Lower leg skin (tissue), 4 donors: ENCODE results near the gene GABBR2. TPM values are rescaled to one million over a fixed set of nuclear protein-coding genes. Genes with fewer than 3 reads are reported as not detected.

ENCODE experiments used
- DNase-seq, 2 donors: peaks; one replicate each; pipeline ENCODE4 v3.0.0-alpha.2; 2019; ENCODE audit warnings: low spot score in 2 of 2
- H3K4me3 ChIP-seq: fragments of 200-600 bp; sonication (generic); 2 replicates; pipeline ENCODE4 v1.5.1; 2017; ENCODE audit warnings: mild to moderate bottlenecking, low read depth; ENCODE audit not compliant: poor library complexity, severe bottlenecking
- POLR2A ChIP-seq, 2 donors: fragments of 450-650 bp; IDR thresholded peaks; one replicate each; pipeline ENCODE4 v1.6.1; 2016 to 2017; ENCODE audit warnings: antibody characterized with exemption in 2 of 2, mild to moderate bottlenecking in 1 of 2, moderate library complexity in 1 of 2
- WGBS, 2 donors: methylation state at CpG; one replicate each; pipeline ENCODE4 v1.1.5; 2018; 5-methylcytosine and 5-hydroxymethylcytosine counted together
- intact Hi-C: fragments of 100-400 bp; cut with DNase I; formaldehyde crosslinking; loops from one replicate; pipeline ENCODE4 v1.15.0; 2023; ENCODE audit warnings: low total_unique reads
- total RNA-seq, 4 donors: library from RNA; depleted of rRNA; stranded (reverse); fragments of >200 nt; gene quantifications; one replicate each; pipeline ENCODE4 v1.1.0, GENCODE V29; 2016
- TF ChIP-seq, protein P1 (sequence below), 3 donors: fragments of 450-650 bp; IDR thresholded peaks; one replicate each; pipeline ENCODE4 v1.5.1; 2016; ENCODE audit warnings: antibody characterized with exemption in 3 of 3, mild to moderate bottlenecking in 3 of 3, moderate library complexity in 2 of 3

Gene GABBR2
- total RNA-seq, 4 donors from 2014 or later = 0.23 to 4.2 TPM; not detected in 2

- 87 to 88% methylated on average over 4 of the region's 4 CpGs for WGBS, 2 donors
- intact Hi-C loops = no loop called here
- TF ChIP-seq POLR2A (IDR thresholded peaks at IDR 0.05) = no peak
- TF ChIP-seq, protein P1, sequence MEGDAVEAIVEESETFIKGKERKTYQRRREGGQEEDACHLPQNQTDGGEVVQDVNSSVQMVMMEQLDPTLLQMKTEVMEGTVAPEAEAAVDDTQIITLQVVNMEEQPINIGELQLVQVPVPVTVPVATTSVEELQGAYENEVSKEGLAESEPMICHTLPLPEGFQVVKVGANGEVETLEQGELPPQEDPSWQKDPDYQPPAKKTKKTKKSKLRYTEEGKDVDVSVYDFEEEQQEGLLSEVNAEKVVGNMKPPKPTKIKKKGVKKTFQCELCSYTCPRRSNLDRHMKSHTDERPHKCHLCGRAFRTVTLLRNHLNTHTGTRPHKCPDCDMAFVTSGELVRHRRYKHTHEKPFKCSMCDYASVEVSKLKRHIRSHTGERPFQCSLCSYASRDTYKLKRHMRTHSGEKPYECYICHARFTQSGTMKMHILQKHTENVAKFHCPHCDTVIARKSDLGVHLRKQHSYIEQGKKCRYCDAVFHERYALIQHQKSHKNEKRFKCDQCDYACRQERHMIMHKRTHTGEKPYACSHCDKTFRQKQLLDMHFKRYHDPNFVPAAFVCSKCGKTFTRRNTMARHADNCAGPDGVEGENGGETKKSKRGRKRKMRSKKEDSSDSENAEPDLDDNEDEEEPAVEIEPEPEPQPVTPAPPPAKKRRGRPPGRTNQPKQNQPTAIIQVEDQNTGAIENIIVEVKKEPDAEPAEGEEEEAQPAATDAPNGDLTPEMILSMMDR (IDR thresholded peaks at IDR 0.05) = no peak
- no peak overlapping the region for H3K4me3 ChIP-seq
- DNase-seq = no peak
These were observed 352.4 kb downstream of the GABBR2 start for GRCh38 chr9:98356326-98356725.

DNA sequence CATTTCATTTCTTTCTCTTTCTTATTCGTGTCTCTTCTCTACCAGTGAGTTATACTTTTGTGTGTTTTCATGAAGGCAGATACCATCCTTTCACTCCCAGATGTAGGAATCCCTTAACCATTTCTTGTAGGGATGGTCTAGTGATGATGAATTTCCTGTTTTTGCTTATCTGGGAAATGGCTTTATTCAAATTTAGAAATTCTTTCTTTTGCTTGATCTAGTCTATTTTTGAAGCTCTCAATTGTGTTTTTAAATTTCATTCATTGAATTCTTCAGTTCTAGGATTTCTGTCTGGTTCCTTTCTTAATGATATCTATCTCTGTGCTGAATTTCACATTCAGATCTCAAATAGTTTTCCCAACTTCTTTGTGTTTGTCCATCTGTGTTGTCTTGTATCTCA, 357.4 kb downstream of the GABBR2 start:
- no peak overlapping the region for H3K4me3 ChIP-seq
- WGBS, 2 donors = 0% methylated on average over 1 of the region's 1 CpG
- TF ChIP-seq POLR2A (IDR thresholded peaks at IDR 0.05) = no peak
- TF ChIP-seq, protein P1 (IDR thresholded peaks at IDR 0.05) = no peak
- DNase-seq = no peak
- intact Hi-C loops = no loop called here

- DNase-seq = no peak
- WGBS, 2 donors = 88 to 90% methylated on average over 3 of the region's 3 CpGs
- intact Hi-C loops = no loop called here
- no peak for TF ChIP-seq POLR2A (IDR thresholded peaks at IDR 0.05)
- TF ChIP-seq, protein P1 (IDR thresholded peaks at IDR 0.05) = no peak
- H3K4me3 ChIP-seq = no peak overlapping the region
These were observed 361.1 kb downstream of the GABBR2 start for GRCh38 chr9:98347642-98348041.

GRCh38 chr9:98345011-98345410, 363.7 kb downstream of the GABBR2 start:
- TF ChIP-seq, protein P1 (IDR thresholded peaks at IDR 0.05) = no peak
- TF ChIP-seq POLR2A (IDR thresholded peaks at IDR 0.05) = no peak
- intact Hi-C loops = no loop called here
- WGBS, 2 donors = 49 to 61% methylated on average over 6 of the region's 6 CpGs
- no peak overlapping the region for H3K4me3 ChIP-seq
- no peak for DNase-seq

- intact Hi-C loops = no loop called here
- no peak for DNase-seq
- 76 to 77% methylated on average over 4 of the region's 4 CpGs for WGBS, 2 donors
These were observed 364.2 kb downstream of the GABBR2 start for GRCh38 chr9:98344581-98344980.

DNA sequence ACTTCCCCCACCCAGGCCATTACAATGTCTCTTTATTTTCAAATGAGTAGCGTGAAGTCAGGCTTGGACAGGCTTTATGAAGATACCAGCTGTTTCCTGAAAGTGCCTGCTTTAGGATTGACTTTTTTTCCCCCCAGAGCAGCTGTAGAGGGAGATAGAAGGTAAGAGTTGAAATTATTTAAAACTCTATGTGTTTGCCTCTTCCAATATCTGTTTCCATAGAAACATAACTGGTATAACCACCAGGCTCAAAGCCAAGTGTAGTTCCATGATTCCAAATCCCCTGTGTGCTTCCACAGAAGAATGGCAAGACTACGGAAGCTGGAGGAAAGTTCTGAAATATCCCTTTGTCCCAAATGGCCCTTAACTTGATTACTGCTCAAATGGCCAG, 365.9 kb downstream of the GABBR2 start:
- WGBS, 2 donors = 62 to 66% methylated on average over 2 of the region's 2 CpGs
- no peak overlapping the region for H3K4me3 ChIP-seq
- no peak for TF ChIP-seq POLR2A (IDR thresholded peaks at IDR 0.05)
- TF ChIP-seq, protein P1 (IDR thresholded peaks at IDR 0.05) = no peak
- no peak for DNase-seq
- intact Hi-C loops = no loop called here

More at GRCh38 chr9:98344581-98344980, 364.2 kb downstream of the GABBR2 start:
- no peak for TF ChIP-seq POLR2A (IDR thresholded peaks at IDR 0.05)
- TF ChIP-seq, protein P1 (IDR thresholded peaks at IDR 0.05) = no peak
- H3K4me3 ChIP-seq = no peak overlapping the region
